OCI-LY3 (cell line): Measurements from ENCODE around the gene MUC20.

Experiments
- EZH2phosphoT487 ChIP-seq: fragments of 200-600 bp; shearing (Covaris generic); IDR thresholded peaks from 2 replicates; pipeline ENCODE4 v1.6.1; 2018; ENCODE audit warnings: antibody characterized with exemption, mixed run types, low read depth
- TF ChIP-seq, protein P1 (sequence below): fragments of 200-600, 300-600 bp; sonication (generic); IDR thresholded peaks from 2 replicates; pipeline ENCODE4 v1.5.1; 2014; ENCODE audit warnings: antibody characterized with exemption, low read length, low read depth

DNA sequence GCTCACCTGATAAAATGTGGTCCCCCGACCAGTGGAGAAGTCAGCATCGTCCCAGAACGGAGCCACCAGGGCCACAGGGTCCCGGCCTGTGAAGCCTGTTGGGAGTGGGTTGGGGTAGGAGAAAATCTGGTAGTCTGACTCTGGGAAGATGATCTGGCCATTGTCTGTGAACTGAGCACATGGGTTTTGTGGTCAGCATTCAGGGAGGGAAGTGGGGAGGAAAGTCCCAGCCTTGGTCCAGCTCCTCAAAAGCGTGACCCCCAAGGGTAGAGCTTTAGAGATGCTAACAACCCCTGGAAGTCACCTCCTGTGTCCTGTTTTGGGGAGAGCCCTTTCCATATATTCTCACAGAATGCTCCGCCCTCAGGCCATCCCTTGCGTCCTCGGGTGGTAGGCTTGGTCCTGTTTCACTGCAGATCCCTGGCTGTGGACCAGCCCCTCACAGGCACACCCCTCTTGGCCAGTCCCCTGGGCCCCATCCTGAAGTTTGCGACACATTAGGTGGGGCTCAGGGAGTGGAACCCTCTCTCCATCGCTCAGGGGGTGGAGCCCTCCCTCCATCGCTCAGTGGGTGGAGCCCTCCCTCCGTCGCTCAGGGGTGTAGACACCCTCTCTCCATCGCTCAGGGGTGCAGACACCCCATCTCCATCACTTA lies 51.0 kb downstream of the MUC20 start:
- TF ChIP-seq, protein P1, sequence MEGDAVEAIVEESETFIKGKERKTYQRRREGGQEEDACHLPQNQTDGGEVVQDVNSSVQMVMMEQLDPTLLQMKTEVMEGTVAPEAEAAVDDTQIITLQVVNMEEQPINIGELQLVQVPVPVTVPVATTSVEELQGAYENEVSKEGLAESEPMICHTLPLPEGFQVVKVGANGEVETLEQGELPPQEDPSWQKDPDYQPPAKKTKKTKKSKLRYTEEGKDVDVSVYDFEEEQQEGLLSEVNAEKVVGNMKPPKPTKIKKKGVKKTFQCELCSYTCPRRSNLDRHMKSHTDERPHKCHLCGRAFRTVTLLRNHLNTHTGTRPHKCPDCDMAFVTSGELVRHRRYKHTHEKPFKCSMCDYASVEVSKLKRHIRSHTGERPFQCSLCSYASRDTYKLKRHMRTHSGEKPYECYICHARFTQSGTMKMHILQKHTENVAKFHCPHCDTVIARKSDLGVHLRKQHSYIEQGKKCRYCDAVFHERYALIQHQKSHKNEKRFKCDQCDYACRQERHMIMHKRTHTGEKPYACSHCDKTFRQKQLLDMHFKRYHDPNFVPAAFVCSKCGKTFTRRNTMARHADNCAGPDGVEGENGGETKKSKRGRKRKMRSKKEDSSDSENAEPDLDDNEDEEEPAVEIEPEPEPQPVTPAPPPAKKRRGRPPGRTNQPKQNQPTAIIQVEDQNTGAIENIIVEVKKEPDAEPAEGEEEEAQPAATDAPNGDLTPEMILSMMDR, result no peak
- TF ChIP-seq EZH2phosphoT487, result no peak
